Measurements from ENCODE around the gene EML6. TPM values are rescaled to one million over a fixed set of nuclear protein-coding genes. Genes with fewer than 3 reads are reported as not detected.

EML6 gene
- total RNA-seq, 3 donors from 2014 or later = 3.4 to 7.3 (median 5.3) TPM

- no peak for DNase-seq
- no peak for ATAC-seq
- no peaks in the 10 kb centered on the region for H3K4me1 ChIP-seq (ENCODE audit: low read depth)
- no peak overlapping the region for H3K4me3 ChIP-seq
- H3K36me3 ChIP-seq (ENCODE audit: low read depth) = no peaks in the 10 kb centered on the region
- intact Hi-C loops (cut with DNase I, micrococcal nuclease) = no loop called here
- no peak for TF ChIP-seq CTCF (IDR thresholded peaks at IDR 0.05)
- H3K9me3 ChIP-seq = no peaks in the 10 kb centered on the region
Measured at GRCh38 chr2:54820558-54820957, 97.1 kb downstream of the EML6 start.

- no peak for DNase-seq
- H3K36me3 ChIP-seq (ENCODE audit: low read depth) = no peaks in the 10 kb centered on the region
- H3K4me1 ChIP-seq (ENCODE audit: low read depth) = no peaks in the 10 kb centered on the region
- H3K4me3 ChIP-seq = no peak overlapping the region
- H3K9me3 ChIP-seq = no peaks in the 10 kb centered on the region
- ATAC-seq = no peak
- TF ChIP-seq CTCF (IDR thresholded peaks at IDR 0.05) = no peak
- intact Hi-C loops (cut with DNase I, micrococcal nuclease) = no loop called here
Measured at GRCh38 chr2:54824567-54824966, 101.1 kb downstream of the EML6 start.

GRCh38 chr2:54830546-54830945, 107.1 kb downstream of the EML6 start:
- DNase-seq = no peak
- intact Hi-C loops (cut with DNase I, micrococcal nuclease) = no loop called here
- no peak for ATAC-seq
- no peak for TF ChIP-seq CTCF (IDR thresholded peaks at IDR 0.05)
- Histone ChIP-seq H3K4me3 (no peak overlapping the region), H3K4me1 (ENCODE audit: low read depth) (no peaks in the 10 kb centered on the region), H3K9me3 (no peaks in the 10 kb centered on the region), H3K36me3 (ENCODE audit: low read depth) (no peaks in the 10 kb centered on the region)

- H3K9me3 ChIP-seq = no peaks in the 10 kb centered on the region
- H3K4me1 ChIP-seq (ENCODE audit: low read depth) = no peaks in the 10 kb centered on the region
- no peak overlapping the region for H3K4me3 ChIP-seq
- ATAC-seq (no peak), DNase-seq (no peak)
- TF ChIP-seq CTCF (IDR thresholded peaks at IDR 0.05) = no peak
- no peaks in the 10 kb centered on the region for H3K36me3 ChIP-seq (ENCODE audit: low read depth)
- intact Hi-C loops (cut with DNase I, micrococcal nuclease) = no loop called here
Measured at GRCh38 chr2:54831480-54831879, 108.0 kb downstream of the EML6 start.

GRCh38 chr2:54834721-54835120, 111.3 kb downstream of the EML6 start:
- no peaks in the 10 kb centered on the region for H3K9me3 ChIP-seq
- no peaks in the 10 kb centered on the region for H3K4me1 ChIP-seq (ENCODE audit: low read depth)
- no peak for DNase-seq
- no peaks in the 10 kb centered on the region for H3K36me3 ChIP-seq (ENCODE audit: low read depth)
- no peak for TF ChIP-seq CTCF (IDR thresholded peaks at IDR 0.05)
- intact Hi-C loops (cut with DNase I, micrococcal nuclease) = no loop called here
- no peak overlapping the region for H3K4me3 ChIP-seq
- no peak for ATAC-seq

GRCh38 chr2:54836477-54836876, 113.0 kb downstream of the EML6 start:
- Histone ChIP-seq H3K36me3 (ENCODE audit: low read depth) (no peaks in the 10 kb centered on the region), H3K9me3 (no peaks in the 10 kb centered on the region), H3K4me3 (no peak overlapping the region), H3K4me1 (ENCODE audit: low read depth) (no peaks in the 10 kb centered on the region)
- no peak for ATAC-seq
- no peak for DNase-seq
- TF ChIP-seq CTCF (IDR thresholded peaks at IDR 0.05) = no peak
- intact Hi-C loops (cut with DNase I, micrococcal nuclease) = no loop called here

Measured in mucosa of descending colon (tissue), 3 donors.